K562 (cell line): ENCODE results near the gene PRRT2. TPM values are rescaled to one million over a fixed set of nuclear protein-coding genes. Genes with fewer than 3 reads are reported as not detected.

Source experiments
- ASH1L ChIP-seq: fragments of 450-650 bp; IDR thresholded peaks from 2 replicates; pipeline ENCODE4 v1.6.1; 2018; ENCODE audit warnings: borderline replicate concordance, mild to moderate bottlenecking, low read depth; ENCODE audit not compliant: partially characterized antibody
- ATF1 ChIP-seq, 2 experiments: fragments of 450-650 bp in 1 of 2; IDR thresholded peaks; 2 replicates each; pipeline ENCODE4 v1.6.1; 2016; ENCODE audit warnings: missing compliant biosample characterization in 1 of 2, missing genetic modification characterization in 1 of 2
- DNMT1 ChIP-seq: fragments of 450-650 bp; IDR thresholded peaks from 2 replicates; pipeline ENCODE4 v1.6.1; 2016; ENCODE audit warnings: antibody characterized with exemption, mild to moderate bottlenecking
- JUND ChIP-seq, 2 experiments: IDR thresholded peaks; 2 replicates in 1 of 2; 3 replicates in 1 of 2; pipeline ENCODE4 v1.6.1; 2011; ENCODE audit warnings: borderline replicate concordance in 2 of 2, low read depth in 2 of 2, low read length in 2 of 2, improper control_type of control experiment in 1 of 2, missing biosample characterization in 1 of 2, missing genetic modification characterization in 1 of 2, missing genetic modification reagents in 1 of 2
- KLF13 ChIP-seq: fragments of 450-650 bp; IDR thresholded peaks from 2 replicates; pipeline ENCODE4 v1.6.1; 2016; ENCODE audit warnings: missing genetic modification characterization, low read depth, mild to moderate bottlenecking, missing compliant biosample characterization, moderate library complexity, borderline replicate concordance
- MAZ ChIP-seq, 2 experiments: fragments of 450-650 bp in 1 of 2; sonication (generic) in 1 of 2; formaldehyde crosslinking; IDR thresholded peaks in 1 of 2; conservative IDR thresholded peaks in 1 of 2; 2 replicates each; pipeline versions ENCODE4 v1.4.0 to v1.5.0; 2020; ENCODE audit warnings: mild to moderate bottlenecking in 1 of 2, missing genetic modification reagents in 1 of 2
- MCM7 ChIP-seq, 2 experiments: fragments of 450-650 bp; IDR thresholded peaks; 2 replicates each; pipeline ENCODE4 v1.6.1; 2016 to 2018
- MXI1 ChIP-seq: IDR thresholded peaks from 2 replicates; pipeline ENCODE4 v1.6.1; 2011; ENCODE audit warnings: low read depth, mild to moderate bottlenecking, improper control_type of control experiment, low read length
- MYC ChIP-seq, 2 experiments: fragments of 250-450 bp in 1 of 2; sonication (Bioruptor Pico) in 1 of 2; IDR thresholded peaks; 2 replicates each; pipeline versions ENCODE4 v1.5.1 to v1.6.1; 2012 to 2021; ENCODE audit warnings: low read depth in 2 of 2, borderline replicate concordance in 1 of 2, improper control_type of control experiment in 1 of 2, low read length in 1 of 2, mild to moderate bottlenecking in 1 of 2, moderate library complexity in 1 of 2
- NCOA1 ChIP-seq: fragments of 450-650 bp; IDR thresholded peaks from 2 replicates; pipeline ENCODE4 v1.6.1; 2016; ENCODE audit warnings: low read depth
- TCF7L2 ChIP-seq: fragments of 150-350 bp; IDR thresholded peaks from 2 replicates; pipeline ENCODE4 v1.6.1; 2016; ENCODE audit warnings: low read depth, mild to moderate bottlenecking, low read length, moderate library complexity
- TEAD4 ChIP-seq, 2 experiments: sonication (generic) in 1 of 2; formaldehyde crosslinking in 1 of 2; IDR thresholded peaks; 2 replicates each; pipeline versions ENCODE4 v1.6.1 to v1.8.0; 2012 to 2022; ENCODE audit warnings: borderline replicate concordance in 1 of 2, inconsistent platforms in 1 of 2, low read length in 1 of 2, mild to moderate bottlenecking in 1 of 2, missing genetic modification reagents in 1 of 2
- TOE1 ChIP-seq, 2 experiments: fragments of 450-650 bp in 1 of 2; sonication (generic) in 1 of 2; formaldehyde crosslinking in 1 of 2; IDR thresholded peaks; 2 replicates each; pipeline versions ENCODE4 v1.7.1 to v1.8.0; 2016 to 2022; ENCODE audit warnings: borderline replicate concordance in 2 of 2, mild to moderate bottlenecking in 2 of 2, antibody characterized with exemption in 1 of 2, inconsistent platforms in 1 of 2, low read depth in 1 of 2, missing genetic modification reagents in 1 of 2, moderate library complexity in 1 of 2
- polyA plus RNA-seq, 8 experiments: library from polyadenylated mRNA; depleted of rRNA in 4 of 8; stranded (reverse) in 5 of 8; unstranded in 3 of 8; fragments of >200 nt; fragmentation: Nextera tagmentation in 2 of 8; fragmentation: Illumina TruSeq in 1 of 8; extraction: Ambion mirVana in 2 of 8; extraction: Trizol in 1 of 8; gene quantifications; 2 replicates each; pipeline versions ENCODE4 v1.2.1 to v1.2.3, GENCODE V29; 2011 to 2014; ENCODE audit warnings: inconsistent platforms in 1 of 8, missing spikeins in 1 of 8
- total RNA-seq, 7 experiments: library from RNA; depleted of rRNA in 6 of 7; stranded (reverse); fragments of >200 nt in 6 of 7; fragmentation: Illumina TruSeq in 2 of 7; extraction: Trizol in 2 of 7; gene quantifications; 2 replicates each; pipeline versions ENCODE4 v1.2.1 to v1.2.3, GENCODE V29; 2011 to 2021; ENCODE audit warnings: low replicate concordance in 1 of 7
- TF ChIP-seq, protein P1 (sequence below): sonication (generic); formaldehyde crosslinking; IDR thresholded peaks from 2 replicates; pipeline ENCODE4 v1.8.0; 2022; ENCODE audit warnings: missing genetic modification reagents, mild to moderate bottlenecking, borderline replicate concordance
- TF ChIP-seq, protein P2 (sequence below): sonication (generic); formaldehyde crosslinking; IDR thresholded peaks from 2 replicates; pipeline ENCODE4 v1.8.0; 2022; ENCODE audit warnings: missing genetic modification reagents, mild to moderate bottlenecking, borderline replicate concordance
- TF ChIP-seq, protein P3 (sequence below): conservative IDR thresholded peaks from 2 replicates; pipeline ENCODE4 v1.6.1; 2011; ENCODE audit warnings: low read depth, mild to moderate bottlenecking, low read length; ENCODE audit not compliant: control insufficient read depth
- TF ChIP-seq, protein P4 (sequence below): sonication (generic); formaldehyde crosslinking; IDR thresholded peaks from 2 replicates; pipeline ENCODE4 v1.8.0; 2022; ENCODE audit warnings: mild to moderate bottlenecking, missing genetic modification reagents

PRRT2 gene
- total and polyA plus RNA-seq, 9 of the 15 experiments (the other 6 are each of a cell fraction or from before 2014, with no cell fraction given) = 0.11 to 1.0 (median 0.42) TPM; not detected in 2

DNA sequence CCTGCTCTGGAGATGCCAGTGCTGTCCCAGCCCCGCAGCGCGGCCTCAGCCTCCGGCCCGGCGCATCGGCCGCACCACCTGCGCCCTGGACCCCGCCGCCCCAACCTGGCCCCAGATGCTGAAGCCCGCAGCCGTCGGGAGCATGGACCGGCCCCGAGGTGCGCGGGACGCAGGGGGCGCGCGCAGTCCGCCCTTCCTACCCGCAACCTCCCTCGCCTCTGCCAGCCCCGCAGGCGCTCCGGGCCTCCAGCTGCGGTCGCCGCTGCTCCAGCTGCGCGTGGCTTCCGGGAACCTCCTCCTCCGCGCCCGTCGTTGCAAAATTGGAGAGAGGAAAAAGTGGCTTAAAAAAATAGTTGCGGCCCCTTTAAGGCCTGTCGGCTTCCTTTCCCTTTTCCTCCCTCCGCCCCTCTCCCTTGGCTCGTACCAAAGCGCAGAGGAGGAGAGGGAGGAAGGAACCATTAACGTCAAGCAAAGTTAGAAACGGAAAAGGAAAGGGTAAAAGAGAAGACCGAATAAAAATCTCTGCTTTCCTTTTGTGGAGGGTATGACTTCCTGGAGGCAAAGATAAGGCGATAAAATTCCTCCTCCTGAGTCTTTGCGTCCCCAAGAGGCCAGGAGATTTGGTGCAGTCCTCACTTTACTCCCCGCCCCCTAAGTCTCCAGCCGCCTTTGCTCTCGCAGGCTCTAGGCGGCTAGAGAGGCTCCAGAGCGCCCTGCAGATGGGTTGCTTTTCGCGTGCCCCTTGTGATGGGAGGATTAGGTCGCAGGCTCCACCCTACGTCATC is 51.1 kb downstream of the PRRT2 start, which contains the start of gene CDIPT (continued):
- TF ChIP-seq, protein P1, sequence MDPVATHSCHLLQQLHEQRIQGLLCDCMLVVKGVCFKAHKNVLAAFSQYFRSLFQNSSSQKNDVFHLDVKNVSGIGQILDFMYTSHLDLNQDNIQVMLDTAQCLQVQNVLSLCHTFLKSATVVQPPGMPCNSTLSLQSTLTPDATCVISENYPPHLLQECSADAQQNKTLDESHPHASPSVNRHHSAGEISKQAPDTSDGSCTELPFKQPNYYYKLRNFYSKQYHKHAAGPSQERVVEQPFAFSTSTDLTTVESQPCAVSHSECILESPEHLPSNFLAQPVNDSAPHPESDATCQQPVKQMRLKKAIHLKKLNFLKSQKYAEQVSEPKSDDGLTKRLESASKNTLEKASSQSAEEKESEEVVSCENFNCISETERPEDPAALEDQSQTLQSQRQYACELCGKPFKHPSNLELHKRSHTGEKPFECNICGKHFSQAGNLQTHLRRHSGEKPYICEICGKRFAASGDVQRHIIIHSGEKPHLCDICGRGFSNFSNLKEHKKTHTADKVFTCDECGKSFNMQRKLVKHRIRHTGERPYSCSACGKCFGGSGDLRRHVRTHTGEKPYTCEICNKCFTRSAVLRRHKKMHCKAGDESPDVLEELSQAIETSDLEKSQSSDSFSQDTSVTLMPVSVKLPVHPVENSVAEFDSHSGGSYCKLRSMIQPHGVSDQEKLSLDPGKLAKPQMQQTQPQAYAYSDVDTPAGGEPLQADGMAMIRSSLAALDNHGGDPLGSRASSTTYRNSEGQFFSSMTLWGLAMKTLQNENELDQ (CRISPR knock-in tag) = no peak
- TF ChIP-seq, protein P2, sequence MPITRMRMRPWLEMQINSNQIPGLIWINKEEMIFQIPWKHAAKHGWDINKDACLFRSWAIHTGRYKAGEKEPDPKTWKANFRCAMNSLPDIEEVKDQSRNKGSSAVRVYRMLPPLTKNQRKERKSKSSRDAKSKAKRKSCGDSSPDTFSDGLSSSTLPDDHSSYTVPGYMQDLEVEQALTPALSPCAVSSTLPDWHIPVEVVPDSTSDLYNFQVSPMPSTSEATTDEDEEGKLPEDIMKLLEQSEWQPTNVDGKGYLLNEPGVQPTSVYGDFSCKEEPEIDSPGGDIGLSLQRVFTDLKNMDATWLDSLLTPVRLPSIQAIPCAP = no peak
- TF ChIP-seq TCF7L2 (peak; percentile 97), JUND (IDR thresholded peaks at IDR 0.05; ENCODE audit: borderline replicate concordance, low read depth, low read length) (peak; percentile 97), JUND (tag; IDR thresholded peaks at IDR 0.05; ENCODE audit: borderline replicate concordance, low read depth, low read length) (no peak; the same call in 2 of the 3 replicates), MYC (IDR thresholded peaks at IDR 0.05; ENCODE audit: low read depth, low read length) (peak; percentile 33), MYC (CRISPR knock-in tag; IDR thresholded peaks at IDR 0.05; ENCODE audit: borderline replicate concordance, low read depth) (no peak), MXI1 (0 out of 2 replicates have a peak, but pooled peaks have one; percentile 23), TOE1 (IDR thresholded peaks at IDR 0.05; ENCODE audit: borderline replicate concordance) (peak; percentile 99), TOE1 (CRISPR knock-in tag; IDR thresholded peaks at IDR 0.05; ENCODE audit: borderline replicate concordance, low read depth) (no peak), NCOA1 (no peak), ATF1 (CRISPR knock-in tag; IDR thresholded peaks at IDR 0.05) (no peak), ATF1 (tag; IDR thresholded peaks at IDR 0.05) (peak; percentile 96; the same call in 1 of the 2 replicates), DNMT1 (0 out of 2 replicates have a peak, but pooled peaks have one; percentile 47), TEAD4 (IDR thresholded peaks at IDR 0.05; ENCODE audit: low read length) (peak; percentile 62), TEAD4 (CRISPR knock-in tag; IDR thresholded peaks at IDR 0.05; ENCODE audit: borderline replicate concordance) (no peak), KLF13 (no peak), MAZ (CRISPR knock-in tag; conservative IDR thresholded peaks at IDR 0.05 in 1 of 2, IDR thresholded peaks at IDR 0.05 in 1 of 2) (peak; percentile 86 to 92), ASH1L (peak; percentile 94), MCM7 (IDR thresholded peaks at IDR 0.05) (0 out of 4 replicates have a peak, but pooled peaks of 1 of the 2 experiments have one; percentile 52)
- TF ChIP-seq, protein P3, sequence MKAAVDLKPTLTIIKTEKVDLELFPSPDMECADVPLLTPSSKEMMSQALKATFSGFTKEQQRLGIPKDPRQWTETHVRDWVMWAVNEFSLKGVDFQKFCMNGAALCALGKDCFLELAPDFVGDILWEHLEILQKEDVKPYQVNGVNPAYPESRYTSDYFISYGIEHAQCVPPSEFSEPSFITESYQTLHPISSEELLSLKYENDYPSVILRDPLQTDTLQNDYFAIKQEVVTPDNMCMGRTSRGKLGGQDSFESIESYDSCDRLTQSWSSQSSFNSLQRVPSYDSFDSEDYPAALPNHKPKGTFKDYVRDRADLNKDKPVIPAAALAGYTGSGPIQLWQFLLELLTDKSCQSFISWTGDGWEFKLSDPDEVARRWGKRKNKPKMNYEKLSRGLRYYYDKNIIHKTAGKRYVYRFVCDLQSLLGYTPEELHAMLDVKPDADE = peak; percentile 69
- TF ChIP-seq, protein P4, sequence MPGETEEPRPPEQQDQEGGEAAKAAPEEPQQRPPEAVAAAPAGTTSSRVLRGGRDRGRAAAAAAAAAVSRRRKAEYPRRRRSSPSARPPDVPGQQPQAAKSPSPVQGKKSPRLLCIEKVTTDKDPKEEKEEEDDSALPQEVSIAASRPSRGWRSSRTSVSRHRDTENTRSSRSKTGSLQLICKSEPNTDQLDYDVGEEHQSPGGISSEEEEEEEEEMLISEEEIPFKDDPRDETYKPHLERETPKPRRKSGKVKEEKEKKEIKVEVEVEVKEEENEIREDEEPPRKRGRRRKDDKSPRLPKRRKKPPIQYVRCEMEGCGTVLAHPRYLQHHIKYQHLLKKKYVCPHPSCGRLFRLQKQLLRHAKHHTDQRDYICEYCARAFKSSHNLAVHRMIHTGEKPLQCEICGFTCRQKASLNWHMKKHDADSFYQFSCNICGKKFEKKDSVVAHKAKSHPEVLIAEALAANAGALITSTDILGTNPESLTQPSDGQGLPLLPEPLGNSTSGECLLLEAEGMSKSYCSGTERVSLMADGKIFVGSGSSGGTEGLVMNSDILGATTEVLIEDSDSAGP (CRISPR knock-in tag) = peak; percentile 96
